Measurements from ENCODE around the gene KMT2D.

GRCh38 chr12:49041036-49041880 lies 19.3 kb downstream of the KMT2D start:
- TF ChIP-seq CTCF (IDR thresholded peaks at IDR 0.05), result no peak
- no peak for TF ChIP-seq POLR2A (IDR thresholded peaks at IDR 0.05)
